Measurements from ENCODE around the gene ATP6AP2.

DNA sequence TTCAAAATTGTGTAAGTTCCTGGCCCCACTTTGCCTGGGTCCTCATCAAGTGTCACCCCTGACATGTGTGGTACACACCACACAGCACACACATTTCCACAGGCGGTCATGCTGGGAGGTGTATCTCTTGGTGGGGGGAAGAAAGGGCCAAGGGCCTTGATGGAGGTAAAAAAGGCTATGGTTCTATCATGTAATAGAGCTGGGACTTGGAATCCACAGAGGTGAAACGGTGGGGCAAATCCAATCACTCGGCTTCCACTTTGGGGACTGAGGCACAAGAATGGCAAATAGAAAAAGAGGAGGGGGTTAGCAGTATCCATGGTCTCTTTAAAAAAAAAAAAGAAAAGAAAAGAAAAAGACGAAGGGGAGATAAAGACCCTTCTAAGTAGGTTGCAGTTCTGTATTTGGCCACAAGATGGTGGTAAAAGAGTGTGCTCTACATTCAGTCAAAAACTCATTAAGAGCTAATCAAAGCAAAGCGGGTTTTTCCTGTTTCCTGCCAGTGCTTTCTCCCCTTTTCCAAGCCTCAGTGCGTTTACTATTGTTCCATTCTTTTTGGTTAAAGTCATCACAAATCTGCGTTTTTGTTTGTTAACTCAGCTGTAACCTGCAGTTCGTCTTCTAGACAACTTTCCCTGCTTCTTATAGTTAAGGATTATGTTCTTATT lies 37.0 kb upstream of the ATP6AP2 start:
- TF ChIP-seq POLR2AphosphoS5 (IDR thresholded peaks at IDR 0.05; ENCODE audit: low read depth, low read length), result no peak
- TF ChIP-seq SIN3A (IDR thresholded peaks at IDR 0.05; ENCODE audit: borderline replicate concordance, insufficient read depth, low read depth, low read length), result no peak
- TF ChIP-seq, protein P1, sequence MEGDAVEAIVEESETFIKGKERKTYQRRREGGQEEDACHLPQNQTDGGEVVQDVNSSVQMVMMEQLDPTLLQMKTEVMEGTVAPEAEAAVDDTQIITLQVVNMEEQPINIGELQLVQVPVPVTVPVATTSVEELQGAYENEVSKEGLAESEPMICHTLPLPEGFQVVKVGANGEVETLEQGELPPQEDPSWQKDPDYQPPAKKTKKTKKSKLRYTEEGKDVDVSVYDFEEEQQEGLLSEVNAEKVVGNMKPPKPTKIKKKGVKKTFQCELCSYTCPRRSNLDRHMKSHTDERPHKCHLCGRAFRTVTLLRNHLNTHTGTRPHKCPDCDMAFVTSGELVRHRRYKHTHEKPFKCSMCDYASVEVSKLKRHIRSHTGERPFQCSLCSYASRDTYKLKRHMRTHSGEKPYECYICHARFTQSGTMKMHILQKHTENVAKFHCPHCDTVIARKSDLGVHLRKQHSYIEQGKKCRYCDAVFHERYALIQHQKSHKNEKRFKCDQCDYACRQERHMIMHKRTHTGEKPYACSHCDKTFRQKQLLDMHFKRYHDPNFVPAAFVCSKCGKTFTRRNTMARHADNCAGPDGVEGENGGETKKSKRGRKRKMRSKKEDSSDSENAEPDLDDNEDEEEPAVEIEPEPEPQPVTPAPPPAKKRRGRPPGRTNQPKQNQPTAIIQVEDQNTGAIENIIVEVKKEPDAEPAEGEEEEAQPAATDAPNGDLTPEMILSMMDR (IDR thresholded peaks at IDR 0.05), result peak; percentile 76
- TF ChIP-seq, protein P2, sequence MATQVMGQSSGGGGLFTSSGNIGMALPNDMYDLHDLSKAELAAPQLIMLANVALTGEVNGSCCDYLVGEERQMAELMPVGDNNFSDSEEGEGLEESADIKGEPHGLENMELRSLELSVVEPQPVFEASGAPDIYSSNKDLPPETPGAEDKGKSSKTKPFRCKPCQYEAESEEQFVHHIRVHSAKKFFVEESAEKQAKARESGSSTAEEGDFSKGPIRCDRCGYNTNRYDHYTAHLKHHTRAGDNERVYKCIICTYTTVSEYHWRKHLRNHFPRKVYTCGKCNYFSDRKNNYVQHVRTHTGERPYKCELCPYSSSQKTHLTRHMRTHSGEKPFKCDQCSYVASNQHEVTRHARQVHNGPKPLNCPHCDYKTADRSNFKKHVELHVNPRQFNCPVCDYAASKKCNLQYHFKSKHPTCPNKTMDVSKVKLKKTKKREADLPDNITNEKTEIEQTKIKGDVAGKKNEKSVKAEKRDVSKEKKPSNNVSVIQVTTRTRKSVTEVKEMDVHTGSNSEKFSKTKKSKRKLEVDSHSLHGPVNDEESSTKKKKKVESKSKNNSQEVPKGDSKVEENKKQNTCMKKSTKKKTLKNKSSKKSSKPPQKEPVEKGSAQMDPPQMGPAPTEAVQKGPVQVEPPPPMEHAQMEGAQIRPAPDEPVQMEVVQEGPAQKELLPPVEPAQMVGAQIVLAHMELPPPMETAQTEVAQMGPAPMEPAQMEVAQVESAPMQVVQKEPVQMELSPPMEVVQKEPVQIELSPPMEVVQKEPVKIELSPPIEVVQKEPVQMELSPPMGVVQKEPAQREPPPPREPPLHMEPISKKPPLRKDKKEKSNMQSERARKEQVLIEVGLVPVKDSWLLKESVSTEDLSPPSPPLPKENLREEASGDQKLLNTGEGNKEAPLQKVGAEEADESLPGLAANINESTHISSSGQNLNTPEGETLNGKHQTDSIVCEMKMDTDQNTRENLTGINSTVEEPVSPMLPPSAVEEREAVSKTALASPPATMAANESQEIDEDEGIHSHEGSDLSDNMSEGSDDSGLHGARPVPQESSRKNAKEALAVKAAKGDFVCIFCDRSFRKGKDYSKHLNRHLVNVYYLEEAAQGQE (IDR thresholded peaks at IDR 0.05; ENCODE audit: insufficient read depth in 1 of 2, low read depth in 2 of 2, low read length in 1 of 2), result no peak
